Measurements from ENCODE around the gene MED27. TPM values are rescaled to one million over a fixed set of nuclear protein-coding genes. Genes with fewer than 3 reads are reported as not detected.

The MED27 gene
- total RNA-seq, 1 donor from 2014 or later, result 24.1 TPM

DNA sequence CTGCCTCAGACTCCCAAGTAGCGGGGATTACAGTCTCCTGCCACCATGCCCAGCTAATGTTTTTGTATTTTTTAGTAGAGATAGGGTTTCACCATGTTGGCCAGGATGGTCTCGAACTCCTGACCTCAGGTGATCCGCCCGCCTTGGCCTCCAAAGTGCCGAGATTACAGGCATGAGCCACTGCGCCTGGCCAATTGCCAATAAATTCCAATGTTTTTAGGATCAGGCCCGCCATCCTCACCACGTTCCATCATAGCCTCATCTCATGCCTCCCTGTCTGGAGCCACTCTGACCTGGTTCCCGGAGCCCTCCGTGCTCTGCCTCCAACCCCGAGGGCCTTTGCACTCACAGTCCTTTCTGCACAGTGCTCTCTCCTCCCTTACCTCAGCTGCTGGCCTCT lies 268.3 kb downstream of the MED27 start:
- Mint-ChIP-seq H3K4me3 (ENCODE audit: unreplicated experiment) (no peak overlapping the region), H3K27me3 (ENCODE audit: unreplicated experiment) (peaks cover 58% of the 10 kb centered on the region), H3K4me1 (ENCODE audit: unreplicated experiment) (no peaks in the 10 kb centered on the region), H3K36me3 (ENCODE audit: unreplicated experiment) (no peaks in the 10 kb centered on the region), H3K9me3 (ENCODE audit: unreplicated experiment) (no peaks in the 10 kb centered on the region), H3K27ac (ENCODE audit: unreplicated experiment) (no peak overlapping the region)
- TF ChIP-seq, protein P1, sequence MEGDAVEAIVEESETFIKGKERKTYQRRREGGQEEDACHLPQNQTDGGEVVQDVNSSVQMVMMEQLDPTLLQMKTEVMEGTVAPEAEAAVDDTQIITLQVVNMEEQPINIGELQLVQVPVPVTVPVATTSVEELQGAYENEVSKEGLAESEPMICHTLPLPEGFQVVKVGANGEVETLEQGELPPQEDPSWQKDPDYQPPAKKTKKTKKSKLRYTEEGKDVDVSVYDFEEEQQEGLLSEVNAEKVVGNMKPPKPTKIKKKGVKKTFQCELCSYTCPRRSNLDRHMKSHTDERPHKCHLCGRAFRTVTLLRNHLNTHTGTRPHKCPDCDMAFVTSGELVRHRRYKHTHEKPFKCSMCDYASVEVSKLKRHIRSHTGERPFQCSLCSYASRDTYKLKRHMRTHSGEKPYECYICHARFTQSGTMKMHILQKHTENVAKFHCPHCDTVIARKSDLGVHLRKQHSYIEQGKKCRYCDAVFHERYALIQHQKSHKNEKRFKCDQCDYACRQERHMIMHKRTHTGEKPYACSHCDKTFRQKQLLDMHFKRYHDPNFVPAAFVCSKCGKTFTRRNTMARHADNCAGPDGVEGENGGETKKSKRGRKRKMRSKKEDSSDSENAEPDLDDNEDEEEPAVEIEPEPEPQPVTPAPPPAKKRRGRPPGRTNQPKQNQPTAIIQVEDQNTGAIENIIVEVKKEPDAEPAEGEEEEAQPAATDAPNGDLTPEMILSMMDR (IDR thresholded peaks at IDR 0.05), result no peak
- no peak for DNase-seq (ENCODE audit: extremely low spot score, unreplicated experiment)

DNA sequence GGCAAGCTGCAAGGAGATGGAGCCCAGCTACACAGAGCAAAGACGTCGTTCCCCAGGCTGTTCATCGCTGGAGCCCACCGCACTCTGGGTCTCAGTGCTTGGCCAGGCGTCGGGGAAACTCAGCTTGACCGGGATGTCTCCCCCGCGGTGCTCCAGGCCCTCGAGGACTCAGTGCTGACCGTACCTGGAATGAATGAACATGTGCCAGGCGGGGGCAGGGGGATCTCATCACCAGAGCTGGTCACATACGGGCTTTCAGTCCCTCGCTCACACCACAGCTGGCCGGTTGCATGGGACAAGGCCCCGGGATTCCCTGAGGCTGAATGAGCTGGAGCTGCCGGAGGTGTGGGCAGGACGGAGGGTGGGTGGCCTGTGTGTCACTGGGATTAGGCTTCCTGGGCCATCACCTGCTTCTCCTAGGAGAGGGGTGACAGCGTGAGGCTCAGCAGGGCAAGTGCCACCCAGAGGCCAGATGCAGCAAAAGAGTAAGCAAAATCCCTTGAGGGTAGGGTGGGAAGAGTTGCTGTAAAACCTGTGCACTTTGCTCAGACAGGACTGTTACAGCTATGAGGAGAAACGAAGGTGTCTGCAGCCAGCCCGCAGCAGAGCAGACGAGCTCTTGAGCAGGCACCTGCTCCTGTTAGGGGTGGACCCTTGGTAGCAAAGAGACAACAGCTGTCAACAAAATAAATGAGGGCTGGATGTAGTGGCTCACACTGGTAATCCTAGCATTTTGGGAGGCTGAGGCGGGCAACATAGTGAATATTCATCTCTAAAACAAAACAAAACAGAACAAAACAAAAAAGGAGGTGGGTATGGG lies 269.1 kb downstream of the MED27 start:
- peaks cover 55% of the 10 kb centered on the region for H3K27me3 Mint-ChIP-seq (ENCODE audit: unreplicated experiment)
- H3K9me3 Mint-ChIP-seq (ENCODE audit: unreplicated experiment), result no peaks in the 10 kb centered on the region
- TF ChIP-seq, protein P1 (IDR thresholded peaks at IDR 0.05), result no peak
- no peak overlapping the region for H3K4me3 Mint-ChIP-seq (ENCODE audit: unreplicated experiment)
- H3K4me1 Mint-ChIP-seq (ENCODE audit: unreplicated experiment), result no peaks in the 10 kb centered on the region
- H3K36me3 Mint-ChIP-seq (ENCODE audit: unreplicated experiment), result no peaks in the 10 kb centered on the region
- H3K27ac Mint-ChIP-seq (ENCODE audit: unreplicated experiment), result no peak overlapping the region
- DNase-seq (ENCODE audit: extremely low spot score, unreplicated experiment), result no peak

Other genes starting within 250 kb of the MED27 start
- gene NTNG2, start 82.2 kb upstream of the MED27 start, total RNA-seq, result 6.2 and 6.7 TPM in 2 replicates

Data from osteocyte (in vitro differentiated cells).